Sigmoid colon (tissue), 4 donors: ENCODE measurements around the gene GAS2L3.

Source experiments
- EP300 ChIP-seq, 4 donors: sonication (generic); formaldehyde crosslinking; IDR thresholded peaks; one replicate each; pipeline ENCODE4 v1.6.1; 2017; ENCODE audit warnings: antibody characterized with exemption in 4 of 4
- POLR2A ChIP-seq, 2 donors: fragments of 450-650 bp; IDR thresholded peaks; one replicate each; pipeline ENCODE4 v1.6.1; 2016; ENCODE audit warnings: antibody characterized with exemption in 2 of 2, mild to moderate bottlenecking in 2 of 2, moderate library complexity in 2 of 2
- POLR2AphosphoS5 ChIP-seq, 4 donors: sonication (generic); formaldehyde crosslinking; IDR thresholded peaks; one replicate each; pipeline ENCODE4 v1.6.1; 2017; ENCODE audit warnings: antibody characterized with exemption in 4 of 4
- TF ChIP-seq, protein P1 (sequence below), 4 experiments: fragments of 450-650 bp in 3 of 4; fragments of 200-600 bp in 1 of 4; IDR thresholded peaks; one replicate each; pipeline ENCODE4 v1.5.1; 2016 to 2019; ENCODE audit warnings: antibody characterized with exemption in 4 of 4, mild to moderate bottlenecking in 3 of 4, moderate library complexity in 2 of 4

DNA sequence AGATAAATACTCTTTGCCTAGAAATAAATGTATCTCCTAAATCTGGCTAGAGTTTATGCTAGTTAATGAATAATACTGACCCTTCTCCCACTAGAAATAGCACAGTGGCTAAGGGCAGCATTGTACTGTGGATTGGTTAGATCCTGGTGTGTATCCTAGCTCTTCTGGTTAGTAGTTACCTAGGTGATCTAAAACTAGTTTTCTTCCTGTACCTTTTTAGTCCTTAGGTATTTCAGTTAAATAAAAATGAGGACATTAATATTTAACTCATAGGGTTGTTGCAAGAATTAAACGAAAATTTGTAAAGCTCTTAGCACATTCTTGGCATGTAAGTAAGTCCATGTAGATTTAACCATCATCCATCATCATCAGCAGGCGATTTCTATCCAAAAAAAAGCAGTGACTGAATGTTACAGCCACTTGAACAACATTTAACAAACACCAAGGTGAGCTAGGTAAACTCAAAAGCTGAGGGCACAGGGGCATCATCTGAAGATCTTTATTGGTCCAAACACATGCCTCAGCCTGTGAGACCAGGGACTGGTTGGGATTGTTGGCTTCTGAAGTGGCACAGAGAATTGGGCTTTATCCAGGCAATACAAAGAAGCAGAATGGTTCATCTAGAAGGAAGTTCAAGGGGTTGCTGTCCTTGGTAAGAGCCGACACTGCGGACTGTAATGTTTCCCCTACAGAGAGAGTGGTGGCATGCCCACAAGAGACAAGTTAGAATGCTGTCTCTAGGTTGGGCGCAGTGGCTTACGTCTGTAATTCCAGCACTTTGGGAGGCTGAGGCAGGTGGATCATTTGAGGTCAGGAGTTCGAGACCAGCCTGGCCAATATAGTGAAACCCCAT, 100.8 kb downstream of the GAS2L3 start:
- TF ChIP-seq, protein P1, sequence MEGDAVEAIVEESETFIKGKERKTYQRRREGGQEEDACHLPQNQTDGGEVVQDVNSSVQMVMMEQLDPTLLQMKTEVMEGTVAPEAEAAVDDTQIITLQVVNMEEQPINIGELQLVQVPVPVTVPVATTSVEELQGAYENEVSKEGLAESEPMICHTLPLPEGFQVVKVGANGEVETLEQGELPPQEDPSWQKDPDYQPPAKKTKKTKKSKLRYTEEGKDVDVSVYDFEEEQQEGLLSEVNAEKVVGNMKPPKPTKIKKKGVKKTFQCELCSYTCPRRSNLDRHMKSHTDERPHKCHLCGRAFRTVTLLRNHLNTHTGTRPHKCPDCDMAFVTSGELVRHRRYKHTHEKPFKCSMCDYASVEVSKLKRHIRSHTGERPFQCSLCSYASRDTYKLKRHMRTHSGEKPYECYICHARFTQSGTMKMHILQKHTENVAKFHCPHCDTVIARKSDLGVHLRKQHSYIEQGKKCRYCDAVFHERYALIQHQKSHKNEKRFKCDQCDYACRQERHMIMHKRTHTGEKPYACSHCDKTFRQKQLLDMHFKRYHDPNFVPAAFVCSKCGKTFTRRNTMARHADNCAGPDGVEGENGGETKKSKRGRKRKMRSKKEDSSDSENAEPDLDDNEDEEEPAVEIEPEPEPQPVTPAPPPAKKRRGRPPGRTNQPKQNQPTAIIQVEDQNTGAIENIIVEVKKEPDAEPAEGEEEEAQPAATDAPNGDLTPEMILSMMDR (IDR thresholded peaks at IDR 0.05): no peak
- TF ChIP-seq POLR2A (IDR thresholded peaks at IDR 0.05) (no peak), EP300 (IDR thresholded peaks at IDR 0.05) (no peak), POLR2AphosphoS5 (IDR thresholded peaks at IDR 0.05) (no peak)
